ENCODE measurements around the gene MAU2. TPM values are rescaled to one million over a fixed set of nuclear protein-coding genes. Genes with fewer than 3 reads are reported as not detected.

The MAU2 gene
- total RNA-seq, 2 donors from 2014 or later, result 129 to 130 TPM

GRCh38 chr19:19294914-19295313 is 25.7 kb upstream of the MAU2 start:
- DNase-seq (no peak), ATAC-seq (no peak)
- no peaks in the 10 kb centered on the region for H3K4me1 Mint-ChIP-seq
- H3K27me3 Mint-ChIP-seq, result no peaks in the 10 kb centered on the region
- H3K4me3 Mint-ChIP-seq, result no peak overlapping the region
- peaks cover 3% of the 10 kb centered on the region for H3K9me3 ChIP-seq (ENCODE audit: control insufficient read depth, low read length, poor library complexity, severe bottlenecking)
- H3K27ac Mint-ChIP-seq, result peak overlapping the region; percentile 14
- peaks cover 4% of the 10 kb centered on the region for H3K36me3 Mint-ChIP-seq (ENCODE audit: low read depth)

- ATAC-seq (no peak), DNase-seq (no peak)
- H3K4me1 Mint-ChIP-seq, result no peaks in the 10 kb centered on the region
- no peaks in the 10 kb centered on the region for H3K36me3 Mint-ChIP-seq (ENCODE audit: low read depth)
- H3K9me3 ChIP-seq (ENCODE audit: control insufficient read depth, low read length, poor library complexity, severe bottlenecking), result peaks cover 3% of the 10 kb centered on the region
- H3K27me3 Mint-ChIP-seq, result no peaks in the 10 kb centered on the region
- no peak overlapping the region for H3K27ac Mint-ChIP-seq
- H3K4me3 Mint-ChIP-seq, result no peak overlapping the region
These were observed 23.5 kb upstream of the MAU2 start for GRCh38 chr19:19296953-19297689.

- H3K4me1 Mint-ChIP-seq, result no peaks in the 10 kb centered on the region
- peaks cover 3% of the 10 kb centered on the region for H3K9me3 ChIP-seq (ENCODE audit: control insufficient read depth, low read length, poor library complexity, severe bottlenecking)
- no peak overlapping the region for H3K27ac Mint-ChIP-seq
- H3K27me3 Mint-ChIP-seq, result no peaks in the 10 kb centered on the region
- ATAC-seq (no peak), DNase-seq (no peak)
- no peak overlapping the region for H3K4me3 Mint-ChIP-seq
- no peaks in the 10 kb centered on the region for H3K36me3 Mint-ChIP-seq (ENCODE audit: low read depth)
These were observed 22.9 kb upstream of the MAU2 start for GRCh38 chr19:19297759-19298158.

- Mint-ChIP-seq H3K4me3 (no peak overlapping the region), H3K36me3 (ENCODE audit: low read depth) (peaks cover 4% of the 10 kb centered on the region), H3K27me3 (no peaks in the 10 kb centered on the region), H3K4me1 (no peaks in the 10 kb centered on the region), H3K27ac (no peak overlapping the region)
- no peaks in the 10 kb centered on the region for H3K9me3 ChIP-seq (ENCODE audit: control insufficient read depth, low read length, poor library complexity, severe bottlenecking)
- ATAC-seq (no peak), DNase-seq (no peak)
These were observed 20.0 kb upstream of the MAU2 start for GRCh38 chr19:19300613-19301012.

- Mint-ChIP-seq H3K4me3 (no peak overlapping the region), H3K4me1 (no peaks in the 10 kb centered on the region), H3K27ac (no peak overlapping the region), H3K36me3 (ENCODE audit: low read depth) (peaks cover 6% of the 10 kb centered on the region), H3K27me3 (no peaks in the 10 kb centered on the region)
- ATAC-seq (no peak), DNase-seq (no peak)
- H3K9me3 ChIP-seq (ENCODE audit: control insufficient read depth, low read length, poor library complexity, severe bottlenecking), result no peaks in the 10 kb centered on the region
These were observed 17.2 kb upstream of the MAU2 start for GRCh38 chr19:19303411-19303810.

GRCh38 chr19:19304186-19304965 is 16.3 kb upstream of the MAU2 start:
- Mint-ChIP-seq H3K27ac (no peak overlapping the region), H3K36me3 (ENCODE audit: low read depth) (peaks cover 6% of the 10 kb centered on the region), H3K27me3 (no peaks in the 10 kb centered on the region), H3K4me1 (no peaks in the 10 kb centered on the region), H3K4me3 (no peak overlapping the region)
- H3K9me3 ChIP-seq (ENCODE audit: control insufficient read depth, low read length, poor library complexity, severe bottlenecking), result no peaks in the 10 kb centered on the region
- ATAC-seq, result no peak
- no peak for DNase-seq

- no peak overlapping the region for H3K4me3 Mint-ChIP-seq
- H3K4me1 Mint-ChIP-seq, result no peaks in the 10 kb centered on the region
- ATAC-seq (no peak), DNase-seq (no peak)
- peaks cover 6% of the 10 kb centered on the region for H3K36me3 Mint-ChIP-seq (ENCODE audit: low read depth)
- no peaks in the 10 kb centered on the region for H3K27me3 Mint-ChIP-seq
- no peak overlapping the region for H3K27ac Mint-ChIP-seq
- H3K9me3 ChIP-seq (ENCODE audit: control insufficient read depth, low read length, poor library complexity, severe bottlenecking), result no peaks in the 10 kb centered on the region
These were observed 15.6 kb upstream of the MAU2 start for GRCh38 chr19:19305066-19305465.

GRCh38 chr19:19305696-19306095 is 14.9 kb upstream of the MAU2 start:
- Mint-ChIP-seq H3K4me1 (no peaks in the 10 kb centered on the region), H3K27me3 (no peaks in the 10 kb centered on the region), H3K27ac (no peak overlapping the region), H3K36me3 (ENCODE audit: low read depth) (peaks cover 6% of the 10 kb centered on the region), H3K4me3 (no peak overlapping the region)
- ATAC-seq (no peak), DNase-seq (no peak)
- H3K9me3 ChIP-seq (ENCODE audit: control insufficient read depth, low read length, poor library complexity, severe bottlenecking), result no peaks in the 10 kb centered on the region

- Mint-ChIP-seq H3K36me3 (ENCODE audit: low read depth) (peaks cover 6% of the 10 kb centered on the region), H3K27me3 (no peaks in the 10 kb centered on the region), H3K27ac (no peak overlapping the region), H3K4me1 (no peaks in the 10 kb centered on the region), H3K4me3 (no peak overlapping the region)
- DNase-seq, result no peak
- ATAC-seq, result no peak
- no peaks in the 10 kb centered on the region for H3K9me3 ChIP-seq (ENCODE audit: control insufficient read depth, low read length, poor library complexity, severe bottlenecking)
These were observed 14.4 kb upstream of the MAU2 start for GRCh38 chr19:19306191-19306590.

- H3K4me3 Mint-ChIP-seq, result no peak overlapping the region
- H3K9me3 ChIP-seq (ENCODE audit: control insufficient read depth, low read length, poor library complexity, severe bottlenecking), result no peaks in the 10 kb centered on the region
- DNase-seq, result no peak
- no peak overlapping the region for H3K27ac Mint-ChIP-seq
- no peaks in the 10 kb centered on the region for H3K27me3 Mint-ChIP-seq
- no peak for ATAC-seq
- peaks cover 5% of the 10 kb centered on the region for H3K36me3 Mint-ChIP-seq (ENCODE audit: low read depth)
- H3K4me1 Mint-ChIP-seq, result peaks cover 3% of the 10 kb centered on the region
These were observed 12.3 kb upstream of the MAU2 start for GRCh38 chr19:19308373-19308772.

- no peak for ATAC-seq
- Mint-ChIP-seq H3K27me3 (no peaks in the 10 kb centered on the region), H3K4me3 (no peak overlapping the region), H3K27ac (peak overlapping the region; percentile 19), H3K4me1 (peaks cover 9% of the 10 kb centered on the region), H3K36me3 (ENCODE audit: low read depth) (peaks cover 3% of the 10 kb centered on the region)
- no peaks in the 10 kb centered on the region for H3K9me3 ChIP-seq (ENCODE audit: control insufficient read depth, low read length, poor library complexity, severe bottlenecking)
- no peak for DNase-seq
These were observed 5.2 kb upstream of the MAU2 start for GRCh38 chr19:19315444-19315843.

GRCh38 chr19:19316082-19316481 is 4.5 kb upstream of the MAU2 start:
- DNase-seq, result no peak
- H3K9me3 ChIP-seq (ENCODE audit: control insufficient read depth, low read length, poor library complexity, severe bottlenecking), result no peaks in the 10 kb centered on the region
- no peaks in the 10 kb centered on the region for H3K27me3 Mint-ChIP-seq
- no peak overlapping the region for H3K4me3 Mint-ChIP-seq
- H3K4me1 Mint-ChIP-seq, result peaks cover 9% of the 10 kb centered on the region
- peaks cover 3% of the 10 kb centered on the region for H3K36me3 Mint-ChIP-seq (ENCODE audit: low read depth)
- H3K27ac Mint-ChIP-seq, result peak overlapping the region; percentile 71
- ATAC-seq, result no peak

- DNase-seq (no peak), ATAC-seq (no peak)
- Mint-ChIP-seq H3K27me3 (no peaks in the 10 kb centered on the region), H3K27ac (peak overlapping the region; percentile 95), H3K36me3 (ENCODE audit: low read depth) (peaks cover 2% of the 10 kb centered on the region), H3K4me1 (peaks cover 18% of the 10 kb centered on the region), H3K4me3 (peak overlapping the region; percentile 93)
- no peaks in the 10 kb centered on the region for H3K9me3 ChIP-seq (ENCODE audit: control insufficient read depth, low read length, poor library complexity, severe bottlenecking)
These were observed 783 bp upstream of the MAU2 start for GRCh38 chr19:19319732-19320360.
